ENCODE data around the gene HLA-DPA1. TPM values are rescaled to one million over a fixed set of nuclear protein-coding genes. Genes with fewer than 3 reads are reported as not detected.
A peak's percentile ranks its signal among the peaks of the same experiment; 100 is the strongest.

The HLA-DPA1 gene
- total and polyA plus RNA-seq, 4 donors = 12.0 to 49.3 (median 29.2) TPM

GRCh38 chr6:33081098-33081824, 7.8 kb upstream of the HLA-DPA1 start:
- H3K4me1 ChIP-seq (ENCODE audit: control insufficient read depth in 4 of 4, insufficient read depth in 4 of 4, low read length in 3 of 4) = peaks cover 0 to 13% (median 5%) of the 10 kb centered on the region in 4 donors
- 68% methylated on average over 16 of the region's 16 CpGs for WGBS
- no peak for DNase-seq (ENCODE audit: low spot score)

More at GRCh38 chr6:33081098-33081824, 7.8 kb upstream of the HLA-DPA1 start:
- no peaks in the 10 kb centered on the region for H3K27me3 ChIP-seq (ENCODE audit: control insufficient read depth in 4 of 4, insufficient read depth in 4 of 4, low read length in 3 of 4)
- no peak overlapping the region for H3K9ac ChIP-seq (ENCODE audit: low read depth in 1 of 2, low read length in 2 of 2)
- peak overlapping the region; percentile 61 to 75 for H3K27ac ChIP-seq (ENCODE audit: low read depth in 1 of 2, low read length in 2 of 2)
- peaks cover 0 to 3% (median 0%) of the 10 kb centered on the region in 4 donors for H3K36me3 ChIP-seq (ENCODE audit: control insufficient read depth in 4 of 4, insufficient read depth in 3 of 4, low read depth in 1 of 4, low read length in 3 of 4)
- no peaks in the 10 kb centered on the region for H3K9me3 ChIP-seq (ENCODE audit: control insufficient read depth in 4 of 4, low read length in 3 of 4)
- TF ChIP-seq SP1 (IDR thresholded peaks at IDR 0.05) (no peak), HNF4A (conservative IDR thresholded peaks at IDR 0.05) (no peak), CTCF (IDR thresholded peaks at IDR 0.05; ENCODE audit: low read depth, low read length, missing input control) (no peak), FOXA2 (IDR thresholded peaks at IDR 0.05) (no peak), FOXA1 (IDR thresholded peaks at IDR 0.05) (no peak), HNF4G (IDR thresholded peaks at IDR 0.05) (no peak), YY1 (IDR thresholded peaks at IDR 0.05) (no peak), JUND (IDR thresholded peaks at IDR 0.05) (no peak), ZBTB33 (IDR thresholded peaks at IDR 0.05) (no peak), ATF3 (IDR thresholded peaks at IDR 0.05) (no peak), TAF1 (conservative IDR thresholded peaks at IDR 0.05) (no peak), GABPA (IDR thresholded peaks at IDR 0.05 in 1 of 2, conservative IDR thresholded peaks at IDR 0.05 in 1 of 2) (no peak), RAD21 (IDR thresholded peaks at IDR 0.05) (no peak), MAX (IDR thresholded peaks at IDR 0.05) (no peak), REST (IDR thresholded peaks at IDR 0.05) (no peak), EGR1 (IDR thresholded peaks at IDR 0.05; ENCODE audit: low read depth in 2 of 2) (no peak), RXRA (IDR thresholded peaks at IDR 0.05) (no peak), NR2F2 (IDR thresholded peaks at IDR 0.05) (no peak)
- H3K4me3 ChIP-seq (ENCODE audit: low read depth in 1 of 3, low read length in 3 of 3) = peak overlapping the region in 1 of 3 donors; percentile 19
